Hippocampal formation (tissue), 2 donors: ENCODE measurements around the gene IL19.

ENCODE experiments used
- DNase-seq, 2 donors: peaks; one replicate each; lab custom pipeline; 2025; lab: John Stamatoyannopoulos, UW

Gene IL19

GRCh38 chr1:206770531-206771337 is at the start of gene IL19:
IL19 (plus strand) TSS chr1:206770773; CDS start chr1:206836663, 65,890 bp downstream.
- DNase-seq: no peak

GRCh38 chr1:206721454-206721853 is 49.1 kb upstream of the IL19 start:
- no peak for DNase-seq

GRCh38 chr1:206722751-206723461 is 47.7 kb upstream of the IL19 start:
- DNase-seq: no peak

GRCh38 chr1:206723462-206723804 is 47.1 kb upstream of the IL19 start:
- no peak for DNase-seq

- no peak for DNase-seq
Observed at GRCh38 chr1:206723805-206724472, 46.6 kb upstream of the IL19 start.

GRCh38 chr1:206725109-206725963 is 45.2 kb upstream of the IL19 start:
- no peak for DNase-seq

GRCh38 chr1:206727981-206728696 is 42.4 kb upstream of the IL19 start:
- no peak for DNase-seq

- DNase-seq: no peak
Observed at GRCh38 chr1:206728697-206728987, 41.9 kb upstream of the IL19 start.

- DNase-seq: no peak
Observed at GRCh38 chr1:206729050-206729449, 41.5 kb upstream of the IL19 start.

GRCh38 chr1:206729507-206729906 is 41.1 kb upstream of the IL19 start:
- DNase-seq: no peak

GRCh38 chr1:206732508-206732907 is 38.1 kb upstream of the IL19 start:
- no peak for DNase-seq

GRCh38 chr1:206732992-206733391 is 37.6 kb upstream of the IL19 start:
- DNase-seq: no peak

- no peak for DNase-seq
Observed at GRCh38 chr1:206734499-206735142, 36.0 kb upstream of the IL19 start.

GRCh38 chr1:206735553-206736031 is 35.0 kb upstream of the IL19 start:
- DNase-seq: no peak

- DNase-seq: no peak
Observed at GRCh38 chr1:206736878-206737728, 33.5 kb upstream of the IL19 start.

GRCh38 chr1:206737729-206738201 is 32.8 kb upstream of the IL19 start:
- no peak for DNase-seq

GRCh38 chr1:206738370-206739366 is 31.9 kb upstream of the IL19 start:
- no peak for DNase-seq

GRCh38 chr1:206739411-206740076 is 31.0 kb upstream of the IL19 start:
- DNase-seq: no peak
